OCI-LY7 (cell line): ENCODE measurements around the gene CAPZB. TPM values are rescaled to one million over a fixed set of nuclear protein-coding genes. Genes with fewer than 3 reads are reported as not detected.

ENCODE experiments used
- BruUV-seq: library from RNA; stranded (reverse); fragments of 400-500 nt; replicated peaks from 2 replicates; lab custom pipeline; 2021; lab: Mats Ljungman, UMichigan
- CTCF ChIA-PET: fragments of 300-600 bp; sonication (Branson Sonifier 250); formaldehyde crosslinking; loops from one replicate; lab custom pipeline; 2022; ENCODE audit warnings: antibody characterized with exemption; ENCODE audit not compliant: unreplicated experiment; lab: Charles Lee
- POLR2A ChIA-PET: fragments of 300-600 bp; sonication (Branson Sonifier 250); formaldehyde crosslinking; loops from one replicate; lab custom pipeline; 2022; ENCODE audit warnings: antibody characterized with exemption; lab: Charles Lee
- DNase-seq: peaks from one replicate; pipeline ENCODE4 v3.0.0-alpha.2; 2015; ENCODE audit warnings: low spot score
- H2AFZ ChIP-seq: fragments of 200-600 bp; sonication (generic), shearing (Covaris generic); 2 replicates; pipeline ENCODE4 v1.6.1; 2014; ENCODE audit warnings: mild to moderate bottlenecking, antibody characterized with exemption, low read length, moderate library complexity
- H3K27ac ChIP-seq: fragments of 200-600 bp; sonication (generic); 2 replicates; pipeline ENCODE4 v1.5.1; 2014; ENCODE audit warnings: mixed run types, low read depth, mild to moderate bottlenecking, moderate library complexity, low read length, inconsistent platforms; ENCODE audit not compliant: poor library complexity, severe bottlenecking
- H3K36me3 ChIP-seq: fragments of 200-600 bp; sonication (generic); 2 replicates; pipeline ENCODE4 v1.6.1; 2014; ENCODE audit warnings: mild to moderate bottlenecking, antibody characterized with exemption, low read length, moderate library complexity, mixed read lengths; ENCODE audit not compliant: insufficient read depth
- H3K4me1 ChIP-seq: fragments of 200-600 bp; sonication (generic); 2 replicates; pipeline ENCODE4 v1.5.1; 2014; ENCODE audit warnings: mild to moderate bottlenecking, low read length; ENCODE audit not compliant: insufficient read depth, poor library complexity, severe bottlenecking
- H3K4me2 ChIP-seq: fragments of 200-600 bp; sonication (generic); 2 replicates; pipeline ENCODE4 v1.6.1; 2014; ENCODE audit warnings: mild to moderate bottlenecking, low read length
- H3K4me3 ChIP-seq: fragments of 200-600 bp; sonication (generic); 2 replicates; pipeline ENCODE4 v1.5.1; 2014; ENCODE audit warnings: mild to moderate bottlenecking, low read depth, low read length; ENCODE audit not compliant: poor library complexity, severe bottlenecking
- H3K79me2 ChIP-seq: fragments of 200-600 bp; sonication (generic); 2 replicates; pipeline ENCODE4 v1.6.1; 2016; ENCODE audit warnings: low read depth, mild to moderate bottlenecking, low read length, moderate library complexity, mixed read lengths; ENCODE audit not compliant: insufficient read depth
- H3K9me2 ChIP-seq: fragments of 200-600 bp; sonication (generic); 2 replicates; pipeline ENCODE4 v1.6.1; 2016; ENCODE audit warnings: mild to moderate bottlenecking, low read length, mixed read lengths; ENCODE audit not compliant: insufficient read depth
- H3K9me3 ChIP-seq: fragments of 200-600 bp; sonication (generic); 2 replicates; pipeline ENCODE4 v1.6.1; 2014; ENCODE audit warnings: mild to moderate bottlenecking, mixed run types, low read length, mixed read lengths
- H4K20me1 ChIP-seq: fragments of 200-600 bp; sonication (generic); 2 replicates; pipeline ENCODE4 v1.6.1; 2014; ENCODE audit warnings: mild to moderate bottlenecking, antibody characterized with exemption, low read length, moderate library complexity, mixed read lengths; ENCODE audit not compliant: insufficient read depth
- EZH2phosphoT487 ChIP-seq: fragments of 200-600 bp; sonication (generic); IDR thresholded peaks from 2 replicates; pipeline ENCODE4 v1.6.1; 2018; ENCODE audit warnings: low read depth, borderline replicate concordance, mild to moderate bottlenecking, mixed run types, antibody characterized with exemption, low read length, moderate library complexity, mixed read lengths
- intact Hi-C: fragments of 100-400 bp; cut with micrococcal nuclease; formaldehyde crosslinking; loops from one replicate; pipeline ENCODE4 v1.10.0; 2022; ENCODE audit not compliant: unreplicated experiment
- total RNA-seq, 2 experiments: library from RNA; depleted of rRNA in 1 of 2; stranded (reverse); fragments of >200 nt in 1 of 2; shearing (Covaris generic) in 1 of 2; gene quantifications; 2 replicates each; pipeline ENCODE4 v1.2.3, GENCODE V29; 2014 to 2022
- TF ChIP-seq, protein P1 (sequence below): fragments of 200-600 bp; sonication (generic); conservative IDR thresholded peaks from 2 replicates; pipeline ENCODE4 v1.5.1; 2014; ENCODE audit warnings: mild to moderate bottlenecking, antibody characterized with exemption, low read length, moderate library complexity, mixed read lengths

The CAPZB gene
- total RNA-seq, 2 experiments from 2014 or later: 61.3 to 187 TPM

DNA sequence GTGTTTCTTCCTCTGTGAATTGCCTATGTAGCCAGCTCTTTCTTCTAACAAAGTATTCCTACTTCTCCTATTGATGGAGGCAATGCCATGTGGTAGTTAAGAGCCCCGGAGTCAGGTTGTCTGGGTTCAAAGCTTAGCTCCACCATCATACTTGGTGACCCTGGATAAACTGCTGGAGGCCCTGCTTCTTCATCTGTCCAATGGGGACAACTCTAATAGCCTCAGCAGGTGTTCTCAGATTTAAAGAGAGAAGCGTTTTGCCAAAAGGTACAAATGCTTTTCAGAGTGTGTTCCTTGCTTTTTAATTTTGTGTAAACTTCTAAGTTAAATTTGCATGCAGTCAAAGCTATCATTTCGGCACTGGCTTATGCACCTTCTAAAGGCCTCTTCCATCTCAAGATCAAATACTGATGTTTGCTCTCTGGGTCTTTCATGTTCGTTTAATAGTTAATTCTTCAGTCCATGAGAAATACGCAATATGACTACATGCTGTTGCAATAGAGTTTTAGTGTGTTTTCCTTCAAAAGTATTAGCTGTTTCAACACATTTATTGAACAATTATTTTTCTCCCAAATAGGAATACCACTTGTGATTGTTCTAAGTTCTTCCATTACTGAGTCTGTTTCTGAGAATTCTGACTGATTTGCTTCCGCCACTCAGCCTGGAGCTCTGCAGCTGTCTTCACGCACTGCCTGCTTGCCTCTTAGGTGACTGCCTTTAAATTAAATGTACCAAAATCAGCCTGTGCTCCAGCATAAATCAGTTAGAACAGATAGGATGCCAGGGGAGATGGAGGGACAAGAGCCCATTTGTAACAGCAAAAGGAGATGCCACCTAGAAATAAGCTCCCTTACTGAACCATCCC is 75.6 kb downstream of the CAPZB start:
- H3K9me2 ChIP-seq: no peaks in the 10 kb centered on the region
- TF ChIP-seq EZH2phosphoT487: no peak
- TF ChIP-seq, protein P1, sequence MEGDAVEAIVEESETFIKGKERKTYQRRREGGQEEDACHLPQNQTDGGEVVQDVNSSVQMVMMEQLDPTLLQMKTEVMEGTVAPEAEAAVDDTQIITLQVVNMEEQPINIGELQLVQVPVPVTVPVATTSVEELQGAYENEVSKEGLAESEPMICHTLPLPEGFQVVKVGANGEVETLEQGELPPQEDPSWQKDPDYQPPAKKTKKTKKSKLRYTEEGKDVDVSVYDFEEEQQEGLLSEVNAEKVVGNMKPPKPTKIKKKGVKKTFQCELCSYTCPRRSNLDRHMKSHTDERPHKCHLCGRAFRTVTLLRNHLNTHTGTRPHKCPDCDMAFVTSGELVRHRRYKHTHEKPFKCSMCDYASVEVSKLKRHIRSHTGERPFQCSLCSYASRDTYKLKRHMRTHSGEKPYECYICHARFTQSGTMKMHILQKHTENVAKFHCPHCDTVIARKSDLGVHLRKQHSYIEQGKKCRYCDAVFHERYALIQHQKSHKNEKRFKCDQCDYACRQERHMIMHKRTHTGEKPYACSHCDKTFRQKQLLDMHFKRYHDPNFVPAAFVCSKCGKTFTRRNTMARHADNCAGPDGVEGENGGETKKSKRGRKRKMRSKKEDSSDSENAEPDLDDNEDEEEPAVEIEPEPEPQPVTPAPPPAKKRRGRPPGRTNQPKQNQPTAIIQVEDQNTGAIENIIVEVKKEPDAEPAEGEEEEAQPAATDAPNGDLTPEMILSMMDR: no peak
- CTCF ChIA-PET: interaction anchor here (1.3 kb wide), 1 partner anchor 9 kb away, joined by 5 read pairs; no protein-coding TSS in a partner anchor
- TSS peak; percentile 16 for BruUV-seq
- no peak for DNase-seq
- H4K20me1 ChIP-seq: 0 out of 2 replicates have a peak, but pooled peaks cover 12% of the 10 kb centered on the region
- H3K36me3 ChIP-seq: no peaks in the 10 kb centered on the region
- H3K79me2 ChIP-seq: no peaks in the 10 kb centered on the region
- H3K4me3 ChIP-seq: no peak overlapping the region
- H3K4me1 ChIP-seq: peaks cover 18% of the 10 kb centered on the region
- intact Hi-C loops: no loop called here
- no peak overlapping the region for H2AFZ ChIP-seq
- no peaks in the 10 kb centered on the region for H3K9me3 ChIP-seq
- no peak overlapping the region for H3K27ac ChIP-seq
- POLR2A ChIA-PET: no interaction called here
- no peak overlapping the region for H3K4me2 ChIP-seq

DNA sequence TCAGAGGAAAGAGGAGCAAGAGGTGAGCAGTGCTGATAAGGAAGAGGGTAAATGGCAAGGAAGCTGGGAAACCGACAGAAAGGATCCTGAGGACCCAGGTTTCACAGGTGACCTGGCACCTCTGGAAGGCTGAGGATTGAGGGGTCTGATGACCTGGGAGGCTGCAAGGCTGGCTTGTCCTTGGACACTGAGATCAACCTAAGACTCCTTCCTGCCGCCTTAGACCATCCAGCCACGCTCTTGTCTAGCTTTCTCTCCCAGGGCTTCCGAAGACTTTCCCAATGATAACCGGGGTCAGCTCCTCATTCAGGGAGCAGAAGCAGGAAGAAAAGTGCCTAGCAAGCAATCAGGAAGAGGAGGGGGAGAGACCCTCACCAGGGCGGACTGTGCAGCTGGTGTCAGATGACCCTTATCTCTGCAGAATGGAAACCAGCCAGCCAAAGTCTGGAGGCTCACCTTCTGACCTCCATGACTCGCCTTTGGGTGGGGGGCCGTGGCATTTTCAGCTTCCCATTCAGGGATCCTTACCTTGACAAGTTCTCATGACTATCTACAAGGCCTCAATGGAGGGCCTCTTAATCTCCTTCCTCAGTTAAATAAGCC is 77.7 kb downstream of the CAPZB start:
- H2AFZ ChIP-seq: no peak overlapping the region
- TF ChIP-seq EZH2phosphoT487: no peak
- TF ChIP-seq, protein P1: no peak
- no peak overlapping the region for H3K27ac ChIP-seq
- no peak overlapping the region for H3K4me3 ChIP-seq
- no peaks in the 10 kb centered on the region for H3K79me2 ChIP-seq
- no peak for DNase-seq
- ChIA-PET POLR2A (no interaction called here), CTCF (interaction anchor here (0.6 kb wide), 1 partner anchor 98 kb away, joined by 3 read pairs; no protein-coding TSS in a partner anchor)
- H3K9me2 ChIP-seq: no peaks in the 10 kb centered on the region
- H3K9me3 ChIP-seq: no peaks in the 10 kb centered on the region
- peaks cover 15% of the 10 kb centered on the region for H3K4me1 ChIP-seq
- no peak overlapping the region for H3K4me2 ChIP-seq
- 0 out of 2 replicates have a peak, but pooled peaks cover 6% of the 10 kb centered on the region for H4K20me1 ChIP-seq
- H3K36me3 ChIP-seq: no peaks in the 10 kb centered on the region; the same call in 1 of the 2 replicates
- intact Hi-C loops: no loop called here
- no TSS peak for BruUV-seq
